ENCODE data around the gene GABBR2. TPM values are rescaled to one million over a fixed set of nuclear protein-coding genes. Genes with fewer than 3 reads are reported as not detected.
"Not testable (repeated sequence)": the region's sequence is repeated elsewhere in the genome, so short reads cannot be mapped to it uniquely, and the experiment has no call there.

The GABBR2 gene
- total RNA-seq, 1 donor: 0.27 TPM

GRCh38 chr9:98660541-98660940 lies 48.2 kb downstream of the GABBR2 start:
- no peak for TF ChIP-seq CTCF (IDR thresholded peaks at IDR 0.05; ENCODE audit: insufficient read depth, low read length)
- H3K4me3 ChIP-seq (ENCODE audit: low read depth, low read length): no peak overlapping the region
- peak; percentile 16 for DNase-seq (ENCODE audit: low read depth)

- TF ChIP-seq CTCF (IDR thresholded peaks at IDR 0.05; ENCODE audit: insufficient read depth, low read length): no peak
- H3K4me3 ChIP-seq (ENCODE audit: low read depth, low read length): no peak overlapping the region
- DNase-seq (ENCODE audit: low read depth): peak; percentile 90
Measured at GRCh38 chr9:98658951-98659351, 49.8 kb downstream of the GABBR2 start.

- DNase-seq (ENCODE audit: low read depth): peak; percentile 20
- no peak overlapping the region for H3K4me3 ChIP-seq (ENCODE audit: low read depth, low read length)
- TF ChIP-seq CTCF (IDR thresholded peaks at IDR 0.05; ENCODE audit: insufficient read depth, low read length): no peak
Measured at GRCh38 chr9:98657897-98658296, 50.8 kb downstream of the GABBR2 start.

- DNase-seq (ENCODE audit: low read depth): peak; percentile 22
- TF ChIP-seq CTCF (IDR thresholded peaks at IDR 0.05; ENCODE audit: insufficient read depth, low read length): no peak
- H3K4me3 ChIP-seq (ENCODE audit: low read depth, low read length): no peak overlapping the region
Measured at GRCh38 chr9:98656511-98656910, 52.2 kb downstream of the GABBR2 start.

- not testable (repeated sequence) for DNase-seq (ENCODE audit: low read depth)
Measured at GRCh38 chr9:98655428-98655827, 53.3 kb downstream of the GABBR2 start.

GRCh38 chr9:98654247-98654646 lies 54.5 kb downstream of the GABBR2 start:
- no peak for TF ChIP-seq CTCF (IDR thresholded peaks at IDR 0.05; ENCODE audit: insufficient read depth, low read length)
- DNase-seq (ENCODE audit: low read depth): peak; percentile 65
- no peak overlapping the region for H3K4me3 ChIP-seq (ENCODE audit: low read depth, low read length)

More at GRCh38 chr9:98655428-98655827, 53.3 kb downstream of the GABBR2 start:
- not testable (repeated sequence) for H3K4me3 ChIP-seq (ENCODE audit: low read depth, low read length)

GRCh38 chr9:98652741-98653140 lies 56.0 kb downstream of the GABBR2 start:
- no peak for TF ChIP-seq CTCF (IDR thresholded peaks at IDR 0.05; ENCODE audit: insufficient read depth, low read length)
- no peak for DNase-seq (ENCODE audit: low read depth)
- no peak overlapping the region for H3K4me3 ChIP-seq (ENCODE audit: low read depth, low read length)
